Measurements from ENCODE around the gene FANCD2OS. TPM values are rescaled to one million over a fixed set of nuclear protein-coding genes. Genes with fewer than 3 reads are reported as not detected.

Gene FANCD2OS
- total and polyA plus RNA-seq, 4 donors, result not detected

- Histone ChIP-seq H3K4me3 (ENCODE audit: low read depth in 1 of 3, low read length in 3 of 3) (no peak overlapping the region), H3K9me3 (ENCODE audit: control insufficient read depth in 4 of 4, low read length in 3 of 4) (no peaks in the 10 kb centered on the region), H3K27ac (ENCODE audit: low read depth in 1 of 2, low read length in 2 of 2) (no peak overlapping the region), H3K36me3 (ENCODE audit: control insufficient read depth in 4 of 4, insufficient read depth in 3 of 4, low read depth in 1 of 4, low read length in 3 of 4) (no peaks in the 10 kb centered on the region), H3K27me3 (ENCODE audit: control insufficient read depth in 4 of 4, insufficient read depth in 4 of 4, low read length in 3 of 4) (no peaks in the 10 kb centered on the region), H3K4me1 (ENCODE audit: control insufficient read depth in 4 of 4, insufficient read depth in 4 of 4, low read length in 3 of 4) (no peaks in the 10 kb centered on the region), H3K9ac (ENCODE audit: low read depth in 1 of 2, low read length in 2 of 2) (no peak overlapping the region)
- TF ChIP-seq RXRA (IDR thresholded peaks at IDR 0.05), result no peak
- no peak for DNase-seq (ENCODE audit: low spot score)
- 79% methylated on average over 2 of the region's 2 CpGs for WGBS
These were observed 1.1 kb downstream of the FANCD2OS start for GRCh38 chr3:10106919-10107318.

GRCh38 chr3:10099041-10099440, 9.0 kb downstream of the FANCD2OS start:
- DNase-seq (ENCODE audit: low spot score), result no peak
- H3K9me3 ChIP-seq (ENCODE audit: control insufficient read depth in 4 of 4, low read length in 3 of 4), result no peaks in the 10 kb centered on the region
- H3K4me3 ChIP-seq (ENCODE audit: low read depth in 1 of 3, low read length in 3 of 3), result no peak overlapping the region
- H3K4me1 ChIP-seq (ENCODE audit: control insufficient read depth in 4 of 4, insufficient read depth in 4 of 4, low read length in 3 of 4), result no peaks in the 10 kb centered on the region
- TF ChIP-seq ATF3 (IDR thresholded peaks at IDR 0.05) (no peak), EGR1 (IDR thresholded peaks at IDR 0.05; ENCODE audit: low read depth in 2 of 2) (no peak), TAF1 (conservative IDR thresholded peaks at IDR 0.05) (no peak), HNF4A (conservative IDR thresholded peaks at IDR 0.05) (no peak), MAX (IDR thresholded peaks at IDR 0.05) (no peak), JUND (IDR thresholded peaks at IDR 0.05) (no peak), CTCF (IDR thresholded peaks at IDR 0.05; ENCODE audit: low read depth, low read length, missing input control) (no peak), FOXA1 (IDR thresholded peaks at IDR 0.05) (no peak), REST (IDR thresholded peaks at IDR 0.05) (no peak), HNF4G (IDR thresholded peaks at IDR 0.05) (no peak), GABPA (IDR thresholded peaks at IDR 0.05 in 1 of 2, conservative IDR thresholded peaks at IDR 0.05 in 1 of 2) (no peak), FOXA2 (IDR thresholded peaks at IDR 0.05) (no peak), RAD21 (IDR thresholded peaks at IDR 0.05) (no peak), YY1 (IDR thresholded peaks at IDR 0.05) (no peak), SP1 (IDR thresholded peaks at IDR 0.05) (no peak), RXRA (IDR thresholded peaks at IDR 0.05) (no peak), NR2F2 (IDR thresholded peaks at IDR 0.05) (no peak), ZBTB33 (IDR thresholded peaks at IDR 0.05) (no peak)
- H3K27me3 ChIP-seq (ENCODE audit: control insufficient read depth in 4 of 4, insufficient read depth in 4 of 4, low read length in 3 of 4), result no peaks in the 10 kb centered on the region
- 96% methylated on average over 5 of the region's 5 CpGs for WGBS
- H3K9ac ChIP-seq (ENCODE audit: low read depth in 1 of 2, low read length in 2 of 2), result no peak overlapping the region
- H3K36me3 ChIP-seq (ENCODE audit: control insufficient read depth in 4 of 4, insufficient read depth in 3 of 4, low read depth in 1 of 4, low read length in 3 of 4), result no peaks in the 10 kb centered on the region
- no peak overlapping the region for H3K27ac ChIP-seq (ENCODE audit: low read depth in 1 of 2, low read length in 2 of 2)
